GM12801 (cell line): ENCODE measurements around the gene CFAP77.

Source experiments
- CTCF ChIP-seq: IDR thresholded peaks from one replicate; pipeline ENCODE4 v1.5.1; 2011; ENCODE audit warnings: control low read depth; ENCODE audit not compliant: insufficient read length; ENCODE audit errors: extremely low read depth

Gene CFAP77

GRCh38 chr9:132395560-132395959 lies 14.5 kb upstream of the CFAP77 start:
- TF ChIP-seq CTCF, result no peak

- TF ChIP-seq CTCF, result no peak
These were observed 8.2 kb upstream of the CFAP77 start for GRCh38 chr9:132401824-132402223.

- no peak for TF ChIP-seq CTCF
These were observed 5.7 kb upstream of the CFAP77 start for GRCh38 chr9:132404228-132404881.

GRCh38 chr9:132406554-132407122 lies 3.4 kb upstream of the CFAP77 start, which contains the start of gene TTF1:
Gene TTF1 (minus strand): TSS chr9:132406840. CDS start chr9:132402821, 4,019 bp downstream.
- no peak for TF ChIP-seq CTCF

- no peak for TF ChIP-seq CTCF
These were observed 2.8 kb upstream of the CFAP77 start for GRCh38 chr9:132407196-132407595.

- TF ChIP-seq CTCF, result no peak
These were observed 1.5 kb upstream of the CFAP77 start for GRCh38 chr9:132408521-132408920.

- TF ChIP-seq CTCF, result no peak
These were observed 631 bp downstream of the CFAP77 start for GRCh38 chr9:132410642-132411041.
